Right cardiac atrium (tissue), 5 donors: ENCODE measurements around the gene TMPRSS11E. TPM values are rescaled to one million over a fixed set of nuclear protein-coding genes. Genes with fewer than 3 reads are reported as not detected.

Experiments used
- ATAC-seq, 2 donors: fragments of 200-7000 bp; cut with Tn5 transposase; one replicate each; pipeline versions ENCODE4 v1.8.0 to v1.9.1; 2020; ENCODE audit warnings: moderate library complexity in 2 of 2, mild to moderate bottlenecking in 1 of 2
- DNase-seq, 3 donors: peaks; one replicate each; pipeline ENCODE4 v3.0.0-alpha.2; 2020
- H3K27ac ChIP-seq: one replicate; pipeline ENCODE4 v1.5.1; 2013; ENCODE audit warnings: mild to moderate bottlenecking, low read length, control low read depth, moderate library complexity
- H3K27me3 ChIP-seq: one replicate; pipeline ENCODE4 v1.6.1; 2013; ENCODE audit not compliant: control insufficient read depth, insufficient read depth
- H3K4me1 ChIP-seq: one replicate; pipeline ENCODE4 v1.6.1; 2013; ENCODE audit warnings: low read length; ENCODE audit not compliant: control insufficient read depth, insufficient read depth
- H3K4me3 ChIP-seq: one replicate; pipeline ENCODE4 v1.5.1; 2013; ENCODE audit warnings: low read length, control low read depth
- H3K9me3 ChIP-seq: one replicate; pipeline ENCODE4 v1.6.1; 2013; ENCODE audit warnings: low read length; ENCODE audit not compliant: control insufficient read depth
- WGBS: extraction: QIAGEN DNeasy Blood & Tissue Kit; methylation state at CpG from one replicate; pipeline ENCODE4 v1.1.7; 2013; 5-methylcytosine and 5-hydroxymethylcytosine counted together
- intact Hi-C, 4 donors: fragments of 100-400 bp; cut with DNase I; formaldehyde crosslinking; loops; one replicate each; pipeline versions ENCODE4 v1.11.0 to v1.14.0; 2022 to 2023
- polyA plus RNA-seq: library from polyadenylated mRNA; stranded (reverse); fragments of 200-250 nt; gene quantifications from one replicate; pipeline ENCODE4 v1.2.3, GENCODE V29; 2013
- total RNA-seq, 4 donors: library from RNA; stranded (reverse); fragmentation: NEBNext Ultra II Directional; extraction: Animal tissue kit (Norgen Biotek cat#: 25700); gene quantifications; one replicate each; pipeline ENCODE4 v1.2.1, GENCODE V29; 2021
- donor health status: healthy with polysubstance abuse.
- donor health status: DM: no; HTN: yes; CAD: no.
- donor health status: DM: no; HTN: no; CAD: no.
- donor health status: DM: no; HTN: yes; CAD: no; lungs with severe emphysema.
- donor health status: DM: yes; HTN: yes; CAD: no.

TMPRSS11E gene
- total and polyA plus RNA-seq, 5 donors = not detected

- ATAC-seq (no peak), DNase-seq (no peak)
- intact Hi-C loops = no loop called here
- Histone ChIP-seq H3K27me3 (no peaks in the 10 kb centered on the region), H3K4me1 (no peaks in the 10 kb centered on the region), H3K9me3 (no peaks in the 10 kb centered on the region), H3K4me3 (no peak overlapping the region), H3K27ac (no peak overlapping the region)
- 80% methylated on average over 3 of the region's 3 CpGs for WGBS
These were observed 30.7 kb upstream of the TMPRSS11E start for GRCh38 chr4:68416591-68416990.

- intact Hi-C loops = no loop called here
- WGBS = 88% methylated on average over 3 of the region's 3 CpGs
- Histone ChIP-seq H3K4me1 (no peaks in the 10 kb centered on the region), H3K27me3 (no peaks in the 10 kb centered on the region), H3K9me3 (no peaks in the 10 kb centered on the region), H3K4me3 (no peak overlapping the region), H3K27ac (no peak overlapping the region)
- ATAC-seq = no peak
- no peak for DNase-seq
These were observed 20.7 kb upstream of the TMPRSS11E start for GRCh38 chr4:68426516-68426915.

- Histone ChIP-seq H3K4me3 (no peak overlapping the region), H3K27me3 (no peaks in the 10 kb centered on the region), H3K4me1 (no peaks in the 10 kb centered on the region), H3K27ac (no peak overlapping the region), H3K9me3 (no peaks in the 10 kb centered on the region)
- ATAC-seq (no peak), DNase-seq (no peak)
- intact Hi-C loops = no loop called here
- 89% methylated on average over 1 of the region's 1 CpG for WGBS
These were observed 16.9 kb upstream of the TMPRSS11E start for GRCh38 chr4:68430337-68430736.

GRCh38 chr4:68432320-68432719, 14.9 kb upstream of the TMPRSS11E start:
- H3K4me3 ChIP-seq = no peak overlapping the region
- H3K4me1 ChIP-seq = no peaks in the 10 kb centered on the region
- H3K9me3 ChIP-seq = no peaks in the 10 kb centered on the region
- no peaks in the 10 kb centered on the region for H3K27me3 ChIP-seq
- intact Hi-C loops = no loop called here
- ATAC-seq (no peak), DNase-seq (no peak)
- no peak overlapping the region for H3K27ac ChIP-seq

GRCh38 chr4:68433582-68433981, 13.7 kb upstream of the TMPRSS11E start:
- Histone ChIP-seq H3K4me1 (no peaks in the 10 kb centered on the region), H3K9me3 (no peaks in the 10 kb centered on the region), H3K27me3 (no peaks in the 10 kb centered on the region), H3K4me3 (no peak overlapping the region), H3K27ac (no peak overlapping the region)
- intact Hi-C loops = no loop called here
- ATAC-seq (no peak), DNase-seq (no peak)
- WGBS = 79% methylated on average over 5 of the region's 5 CpGs

- ATAC-seq (no peak), DNase-seq (no peak)
- no peaks in the 10 kb centered on the region for H3K9me3 ChIP-seq
- H3K4me3 ChIP-seq = no peak overlapping the region
- WGBS = 76% methylated on average over 1 of the region's 1 CpG
- no peaks in the 10 kb centered on the region for H3K4me1 ChIP-seq
- intact Hi-C loops = no loop called here
- no peaks in the 10 kb centered on the region for H3K27me3 ChIP-seq
- no peak overlapping the region for H3K27ac ChIP-seq
These were observed 13.0 kb upstream of the TMPRSS11E start for GRCh38 chr4:68434277-68434676.

- no peak for ATAC-seq
- 42% methylated on average over 1 of the region's 1 CpG for WGBS
- H3K9me3 ChIP-seq = no peaks in the 10 kb centered on the region
These were observed 12.4 kb upstream of the TMPRSS11E start for GRCh38 chr4:68434836-68435235.

GRCh38 chr4:68445111-68445510, 2.2 kb upstream of the TMPRSS11E start:
- H3K27me3 ChIP-seq = no peaks in the 10 kb centered on the region
- no peak for ATAC-seq

More at GRCh38 chr4:68434836-68435235, 12.4 kb upstream of the TMPRSS11E start:
- no peaks in the 10 kb centered on the region for H3K4me1 ChIP-seq
- no peak overlapping the region for H3K27ac ChIP-seq
- intact Hi-C loops = no loop called here
- H3K27me3 ChIP-seq = no peaks in the 10 kb centered on the region
- no peak overlapping the region for H3K4me3 ChIP-seq
- DNase-seq = no peak

GRCh38 chr4:68451246-68452211, 4.3 kb downstream of the TMPRSS11E start:
- H3K27me3 ChIP-seq = no peaks in the 10 kb centered on the region
- H3K4me1 ChIP-seq = no peaks in the 10 kb centered on the region
- intact Hi-C loops = no loop called here
- no peaks in the 10 kb centered on the region for H3K9me3 ChIP-seq
- H3K27ac ChIP-seq = no peak overlapping the region
- DNase-seq (no peak), ATAC-seq (no peak)
- H3K4me3 ChIP-seq = no peak overlapping the region

More at GRCh38 chr4:68445111-68445510, 2.2 kb upstream of the TMPRSS11E start:
- Histone ChIP-seq H3K27ac (no peak overlapping the region), H3K4me3 (no peak overlapping the region), H3K4me1 (no peaks in the 10 kb centered on the region), H3K9me3 (no peaks in the 10 kb centered on the region)
- DNase-seq = no peak
- intact Hi-C loops = no loop called here

GRCh38 chr4:68460085-68460484, 12.8 kb downstream of the TMPRSS11E start:
- DNase-seq (no peak), ATAC-seq (no peak)
- no peak overlapping the region for H3K27ac ChIP-seq
- H3K4me1 ChIP-seq = no peaks in the 10 kb centered on the region
- no peaks in the 10 kb centered on the region for H3K9me3 ChIP-seq
- no peaks in the 10 kb centered on the region for H3K27me3 ChIP-seq
- intact Hi-C loops = no loop called here
- 44% methylated on average over 7 of the region's 7 CpGs for WGBS
- no peak overlapping the region for H3K4me3 ChIP-seq

- ATAC-seq = no peak
- H3K9me3 ChIP-seq = no peaks in the 10 kb centered on the region
- intact Hi-C loops = no loop called here
- DNase-seq = no peak
- no peaks in the 10 kb centered on the region for H3K27me3 ChIP-seq
- no peaks in the 10 kb centered on the region for H3K4me1 ChIP-seq
- no peak overlapping the region for H3K4me3 ChIP-seq
- no peak overlapping the region for H3K27ac ChIP-seq
- WGBS = 93% methylated on average over 3 of the region's 3 CpGs
These were observed 14.5 kb downstream of the TMPRSS11E start for GRCh38 chr4:68461790-68462189.
